HL-60 (cell line): ENCODE measurements around the gene FDXACB1.

Experiments used
- DNase-seq, 2 experiments: peaks; one replicate each; pipeline ENCODE4 v3.0.0-alpha.2; 2010 to 2020; ENCODE audit warnings: low read depth in 1 of 2, low spot score in 1 of 2
- H3K27ac ChIP-seq: fragments of 250-450 bp; sonication (Bioruptor Pico); replicated peaks from 2 replicates; pipeline ENCODE4 v1.5.1; 2020; ENCODE audit warnings: mild to moderate bottlenecking, moderate library complexity
- H3K27me3 ChIP-seq: fragments of 250-450 bp; sonication (Bioruptor Pico); 2 replicates; pipeline ENCODE4 v1.5.1; 2021; ENCODE audit warnings: mild to moderate bottlenecking, moderate library complexity; ENCODE audit not compliant: insufficient read depth, poor library complexity, severe bottlenecking
- H3K4me3 ChIP-seq: replicated peaks from 2 replicates; pipeline ENCODE4 v1.5.1; 2011; ENCODE audit warnings: mild to moderate bottlenecking, control low read depth, low read length; ENCODE audit not compliant: insufficient read depth
- GABPA ChIP-seq: IDR thresholded peaks from 2 replicates; pipeline ENCODE4 v1.6.1; 2012; ENCODE audit warnings: low read depth
- POLR2AphosphoS5 ChIP-seq: IDR thresholded peaks from 2 replicates; pipeline ENCODE4 v1.6.1; 2012; ENCODE audit warnings: low read depth
- SPI1 ChIP-seq: IDR thresholded peaks from 2 replicates; pipeline ENCODE4 v1.6.1; 2012; ENCODE audit warnings: low read depth, mild to moderate bottlenecking, borderline replicate concordance
- long read RNA-seq: library from polyadenylated mRNA; unstranded; transcript quantifications from one replicate; pipeline ENCODE4 v2.0.0, GENCODE V29; 2020
- TF ChIP-seq, protein P1 (sequence below): IDR thresholded peaks from 2 replicates; pipeline ENCODE4 v1.6.1; 2012; ENCODE audit warnings: low read depth; ENCODE audit not compliant: insufficient replicate concordance
- TF ChIP-seq, protein P2 (sequence below): IDR thresholded peaks from one replicate; pipeline ENCODE4 v1.5.1; 2011; ENCODE audit warnings: low read length, control low read depth, inconsistent platforms; ENCODE audit not compliant: insufficient read depth

FDXACB1 gene, protein sequence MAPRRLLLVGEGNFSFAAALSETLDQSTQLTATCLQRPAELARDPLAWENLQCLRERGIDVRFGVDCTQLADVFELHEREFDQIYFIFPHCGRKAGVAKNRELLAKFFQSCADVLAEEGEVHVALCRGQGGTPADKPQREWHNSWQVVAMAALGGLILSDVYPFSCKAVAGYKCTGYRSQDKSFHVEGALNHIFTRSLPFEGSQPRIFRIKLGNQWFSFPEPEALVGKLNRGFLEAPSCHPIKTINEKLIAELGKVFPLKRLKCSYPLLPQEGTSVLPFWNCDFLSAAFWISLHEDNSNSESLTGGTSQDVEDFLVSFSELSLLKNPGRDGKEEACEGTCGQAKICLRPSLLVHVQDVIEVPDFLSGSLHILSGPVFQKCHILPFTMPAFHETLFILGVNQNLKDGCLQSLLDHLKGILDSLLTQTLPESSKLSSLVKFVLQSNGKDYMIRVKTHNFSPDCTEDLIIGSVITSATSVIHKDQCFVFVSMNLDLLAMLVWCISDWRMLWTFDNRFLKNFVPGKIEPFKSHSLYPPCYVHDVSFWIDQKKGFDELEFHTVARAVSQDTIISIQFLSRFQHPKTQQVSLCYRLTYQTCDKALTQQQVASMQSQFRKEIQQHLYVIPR
- long read RNA-seq, transcript FDXACB1-203 (4 exons, 2,206 nt): minor isoform, 5 of 23 reads
- long read RNA-seq, transcript FDXACB1-201 (5 exons, 2,789 nt): major isoform, 18 of 23 reads
- long read RNA-seq, partial matches to known transcripts: 0 of 23 reads
- long read RNA-seq, other reads (novel, unspliced or antisense): 0 of 23 reads

DNA sequence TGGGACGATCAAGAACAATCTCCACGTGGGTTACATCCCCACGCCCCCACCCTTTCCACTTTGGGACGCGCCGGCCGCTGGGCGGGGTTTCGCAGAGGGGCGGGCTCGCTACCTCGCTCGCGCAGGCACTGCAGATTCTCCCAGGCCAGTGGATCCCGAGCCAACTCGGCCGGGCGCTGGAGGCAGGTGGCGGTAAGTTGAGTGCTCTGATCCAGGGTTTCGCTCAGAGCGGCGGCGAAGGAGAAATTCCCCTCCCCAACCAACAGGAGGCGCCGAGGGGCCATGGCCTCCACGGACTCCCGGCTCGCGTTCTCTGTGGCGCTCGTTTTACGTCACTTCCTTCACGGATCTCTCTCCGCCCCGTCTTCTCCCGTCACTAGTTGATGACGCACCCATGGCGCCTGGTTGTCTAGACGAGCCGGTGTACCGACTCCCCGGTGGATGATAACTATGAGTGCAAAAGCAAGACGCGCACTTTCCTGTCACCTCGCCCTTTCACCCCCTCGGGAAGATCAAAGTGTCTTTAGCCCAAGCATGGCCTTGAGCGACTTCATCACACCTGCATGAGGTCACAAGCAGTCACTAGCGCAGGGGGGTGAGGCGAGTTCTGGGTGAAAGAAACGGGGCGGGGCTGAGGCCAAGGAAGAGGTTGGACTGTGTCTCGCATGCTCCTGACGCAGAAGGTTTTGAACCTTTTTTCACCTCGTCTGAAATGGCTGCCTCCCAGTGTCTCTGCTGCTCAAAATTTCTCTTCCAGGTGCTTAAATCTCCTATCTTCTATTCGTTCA lies at the start of gene FDXACB1, which contains the start of gene CFAP68:
Gene FDXACB1, minus strand, starts transcription at position 317 of the 788 bp plus-strand sequence. Its CDS starts 33 bp downstream, at position 284.
Gene CFAP68, plus strand, starts transcription at position 693 of the 788 bp plus-strand sequence. Its CDS starts 20 bp downstream, at position 713.
- TF ChIP-seq POLR2AphosphoS5: peak; percentile 82; the same call in 1 of the 2 replicates
- TF ChIP-seq, protein P1, sequence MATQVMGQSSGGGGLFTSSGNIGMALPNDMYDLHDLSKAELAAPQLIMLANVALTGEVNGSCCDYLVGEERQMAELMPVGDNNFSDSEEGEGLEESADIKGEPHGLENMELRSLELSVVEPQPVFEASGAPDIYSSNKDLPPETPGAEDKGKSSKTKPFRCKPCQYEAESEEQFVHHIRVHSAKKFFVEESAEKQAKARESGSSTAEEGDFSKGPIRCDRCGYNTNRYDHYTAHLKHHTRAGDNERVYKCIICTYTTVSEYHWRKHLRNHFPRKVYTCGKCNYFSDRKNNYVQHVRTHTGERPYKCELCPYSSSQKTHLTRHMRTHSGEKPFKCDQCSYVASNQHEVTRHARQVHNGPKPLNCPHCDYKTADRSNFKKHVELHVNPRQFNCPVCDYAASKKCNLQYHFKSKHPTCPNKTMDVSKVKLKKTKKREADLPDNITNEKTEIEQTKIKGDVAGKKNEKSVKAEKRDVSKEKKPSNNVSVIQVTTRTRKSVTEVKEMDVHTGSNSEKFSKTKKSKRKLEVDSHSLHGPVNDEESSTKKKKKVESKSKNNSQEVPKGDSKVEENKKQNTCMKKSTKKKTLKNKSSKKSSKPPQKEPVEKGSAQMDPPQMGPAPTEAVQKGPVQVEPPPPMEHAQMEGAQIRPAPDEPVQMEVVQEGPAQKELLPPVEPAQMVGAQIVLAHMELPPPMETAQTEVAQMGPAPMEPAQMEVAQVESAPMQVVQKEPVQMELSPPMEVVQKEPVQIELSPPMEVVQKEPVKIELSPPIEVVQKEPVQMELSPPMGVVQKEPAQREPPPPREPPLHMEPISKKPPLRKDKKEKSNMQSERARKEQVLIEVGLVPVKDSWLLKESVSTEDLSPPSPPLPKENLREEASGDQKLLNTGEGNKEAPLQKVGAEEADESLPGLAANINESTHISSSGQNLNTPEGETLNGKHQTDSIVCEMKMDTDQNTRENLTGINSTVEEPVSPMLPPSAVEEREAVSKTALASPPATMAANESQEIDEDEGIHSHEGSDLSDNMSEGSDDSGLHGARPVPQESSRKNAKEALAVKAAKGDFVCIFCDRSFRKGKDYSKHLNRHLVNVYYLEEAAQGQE: no peak
- peak; percentile 81 for TF ChIP-seq GABPA
- TF ChIP-seq, protein P2, sequence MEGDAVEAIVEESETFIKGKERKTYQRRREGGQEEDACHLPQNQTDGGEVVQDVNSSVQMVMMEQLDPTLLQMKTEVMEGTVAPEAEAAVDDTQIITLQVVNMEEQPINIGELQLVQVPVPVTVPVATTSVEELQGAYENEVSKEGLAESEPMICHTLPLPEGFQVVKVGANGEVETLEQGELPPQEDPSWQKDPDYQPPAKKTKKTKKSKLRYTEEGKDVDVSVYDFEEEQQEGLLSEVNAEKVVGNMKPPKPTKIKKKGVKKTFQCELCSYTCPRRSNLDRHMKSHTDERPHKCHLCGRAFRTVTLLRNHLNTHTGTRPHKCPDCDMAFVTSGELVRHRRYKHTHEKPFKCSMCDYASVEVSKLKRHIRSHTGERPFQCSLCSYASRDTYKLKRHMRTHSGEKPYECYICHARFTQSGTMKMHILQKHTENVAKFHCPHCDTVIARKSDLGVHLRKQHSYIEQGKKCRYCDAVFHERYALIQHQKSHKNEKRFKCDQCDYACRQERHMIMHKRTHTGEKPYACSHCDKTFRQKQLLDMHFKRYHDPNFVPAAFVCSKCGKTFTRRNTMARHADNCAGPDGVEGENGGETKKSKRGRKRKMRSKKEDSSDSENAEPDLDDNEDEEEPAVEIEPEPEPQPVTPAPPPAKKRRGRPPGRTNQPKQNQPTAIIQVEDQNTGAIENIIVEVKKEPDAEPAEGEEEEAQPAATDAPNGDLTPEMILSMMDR: peak; percentile 90
- Histone ChIP-seq H3K27ac (peak within 1 kb of the TSS; percentile 93), H3K4me3 (peak within 1 kb of the TSS; percentile 71), H3K27me3 (no peaks in the 10 kb centered on the region)
- peak; percentile 96 to 98 for DNase-seq

DNA sequence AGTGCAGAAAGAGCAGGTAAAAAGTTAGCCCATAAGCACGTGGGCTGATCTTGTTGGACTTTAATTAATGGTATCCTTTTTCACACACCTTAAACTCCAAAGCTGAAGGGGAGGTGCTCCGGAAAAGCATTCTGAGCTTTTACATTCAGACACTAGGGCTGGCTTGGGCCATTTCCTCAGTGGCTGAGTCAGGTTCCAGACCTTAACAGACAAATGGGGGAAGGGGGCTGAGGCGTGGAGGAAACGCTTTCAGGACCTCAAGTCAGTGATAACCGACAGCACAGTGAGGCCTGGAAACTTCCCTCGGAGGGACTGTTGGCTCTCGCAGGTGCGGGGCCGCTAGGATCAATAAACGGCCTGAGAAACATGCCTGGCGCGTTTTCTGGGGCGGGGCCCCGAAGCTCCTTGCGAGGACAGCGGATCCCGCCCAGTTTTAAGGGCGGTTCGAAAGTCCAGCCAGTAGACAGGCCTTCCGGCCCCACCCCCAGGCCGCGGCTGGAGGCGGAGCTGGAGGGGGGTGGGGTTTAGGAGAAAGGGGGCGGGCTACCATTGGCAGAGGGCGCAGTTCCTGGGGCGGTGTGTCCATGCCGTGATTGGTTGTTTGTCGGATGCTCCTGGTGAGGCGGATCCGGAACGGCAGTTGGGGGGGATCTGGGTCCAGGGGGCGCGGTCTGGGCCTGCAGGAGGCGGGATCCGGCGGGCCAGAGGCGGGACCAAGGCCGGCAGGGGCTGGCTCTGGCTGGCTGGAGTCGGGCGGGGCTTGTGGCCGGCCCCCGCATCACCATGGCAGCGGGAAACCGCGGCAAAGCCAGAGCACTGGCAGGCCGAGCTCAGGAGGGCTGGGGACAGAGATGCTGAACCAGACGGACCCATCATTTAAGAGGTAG lies 47.8 kb upstream of the FDXACB1 start:
- TF ChIP-seq SPI1 (no peak), POLR2AphosphoS5 (peak; percentile 70), GABPA (no peak)
- TF ChIP-seq, protein P2: no peak
- TF ChIP-seq, protein P1: peak; percentile 37
- H3K27me3 ChIP-seq: no peaks in the 10 kb centered on the region
- peak overlapping the region; percentile 48 for H3K4me3 ChIP-seq
- H3K27ac ChIP-seq: peak overlapping the region; percentile 70
- DNase-seq: peak; percentile 89 to 95

DNA sequence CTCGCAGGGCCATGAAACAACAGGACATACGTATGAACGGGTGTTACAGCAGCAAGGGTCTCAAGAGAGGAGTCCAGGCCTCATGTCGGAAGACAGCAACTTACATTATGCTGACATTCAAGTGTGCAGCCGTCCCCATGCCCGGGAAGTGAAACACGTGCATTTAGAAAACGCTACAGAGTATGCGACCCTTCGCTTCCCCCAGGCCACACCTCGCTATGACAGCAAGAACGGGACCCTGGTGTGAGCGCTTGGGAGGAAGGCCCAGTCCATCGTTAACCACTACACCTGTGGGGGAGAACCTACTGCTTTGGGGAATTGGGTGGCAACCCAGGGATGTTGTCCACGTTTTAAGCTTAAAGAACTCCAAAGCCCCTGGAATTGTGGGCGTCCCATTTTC lies 47.0 kb upstream of the FDXACB1 start:
- H3K27me3 ChIP-seq: no peaks in the 10 kb centered on the region
- no peak for DNase-seq
- no peak overlapping the region for H3K4me3 ChIP-seq
- peak overlapping the region; percentile 70 for H3K27ac ChIP-seq
- no peak for TF ChIP-seq SPI1
- TF ChIP-seq, protein P1: no peak
- no peak for TF ChIP-seq POLR2AphosphoS5
- TF ChIP-seq, protein P2: no peak
- TF ChIP-seq GABPA: no peak
